Mammary epithelial cell (primary cell): ENCODE data around the gene BCAR1.

ENCODE experiments used
- CTCF ChIP-seq, 2 donors: IDR thresholded peaks in 1 of 2; conservative IDR thresholded peaks in 1 of 2; 2 replicates each; pipeline ENCODE4 v1.5.1; 2011 to 2012; ENCODE audit warnings: inconsistent platforms in 2 of 2, low read length in 2 of 2, mild to moderate bottlenecking in 2 of 2, control low read depth in 1 of 2, low read depth in 1 of 2; ENCODE audit not compliant: insufficient read depth in 1 of 2; ENCODE audit errors: extremely low read depth in 1 of 2
- EZH2 ChIP-seq: IDR thresholded peaks from 2 replicates; pipeline ENCODE4 v1.6.1; 2012; ENCODE audit warnings: low read length, inconsistent platforms, borderline replicate concordance

GRCh38 chr16:75222271-75222783 lies 29.1 kb downstream of the BCAR1 start:
- TF ChIP-seq CTCF (conservative IDR thresholded peaks at IDR 0.05 in 1 of 2, IDR thresholded peaks at IDR 0.05 in 1 of 2; ENCODE audit: extremely low read depth in 1 of 2, insufficient read depth in 1 of 2, low read depth in 1 of 2, low read length in 2 of 2) (no peak), EZH2 (no peak)
